H1 (cell line): ENCODE measurements around the gene CELF4. TPM values are rescaled to one million over a fixed set of nuclear protein-coding genes. Genes with fewer than 3 reads are reported as not detected.

Experiments used
- CTCF ChIA-PET: fragments of 300-600 bp; sonication (Branson Sonifier 250); formaldehyde crosslinking; loops from one replicate; lab custom pipeline; 2021; ENCODE audit not compliant: partially characterized antibody; lab: Charles Lee
- POLR2A ChIA-PET: fragments of 300-600 bp; sonication (Branson Sonifier 250); formaldehyde crosslinking; loops from one replicate; lab custom pipeline; 2021; ENCODE audit warnings: inconsistent platforms; ENCODE audit not compliant: partially characterized antibody; lab: Charles Lee
- DNase-seq, 2 experiments: peaks; one replicate each; pipeline versions ENCODE4 v3.0.0 to v3.0.0-alpha.2; 2010 to 2022; ENCODE audit warnings: low spot score in 2 of 2, low read depth in 1 of 2, mixed read lengths in 1 of 2
- FAIRE-seq: peaks from 2 replicates; lab custom pipeline; 2011; peaks lifted over from hg19 to GRCh38; lab: Jason Lieb, UNC
- H2AFZ ChIP-seq: 2 replicates; pipeline ENCODE4 v1.8.1; 2012; ENCODE audit warnings: low read length, inconsistent platforms
- H2AK5ac ChIP-seq: 2 replicates; pipeline ENCODE4 v1.6.1; 2013; ENCODE audit warnings: low read depth, low read length
- H2BK120ac ChIP-seq: replicated peaks from 2 replicates; pipeline ENCODE3; 2013; ENCODE audit warnings: low read depth, low read length, inconsistent platforms
- H2BK12ac ChIP-seq: 2 replicates; pipeline ENCODE4 v1.6.1; 2013; ENCODE audit warnings: low read depth, low read length
- H2BK15ac ChIP-seq: 2 replicates; pipeline ENCODE4 v1.6.1; 2013; ENCODE audit warnings: low read length
- H2BK20ac ChIP-seq: 2 replicates; pipeline ENCODE4 v1.6.1; 2013; ENCODE audit warnings: low read length
- H2BK5ac ChIP-seq: 2 replicates; pipeline ENCODE4 v1.6.1; 2013; ENCODE audit warnings: low read depth, low read length
- H3K14ac ChIP-seq: 2 replicates; pipeline ENCODE4 v1.6.1; 2013; ENCODE audit warnings: inconsistent platforms; ENCODE audit not compliant: insufficient read length
- H3K18ac ChIP-seq: 2 replicates; pipeline ENCODE4 v1.6.1; 2013; ENCODE audit warnings: low read length; ENCODE audit errors: extremely low read depth
- H3K23ac ChIP-seq: 2 replicates; pipeline ENCODE4 v1.6.1; 2013; ENCODE audit warnings: inconsistent platforms; ENCODE audit not compliant: insufficient read length
- H3K23me2 ChIP-seq: 2 replicates; pipeline ENCODE4 v1.6.1; 2013; ENCODE audit warnings: low read depth, low read length
- H3K27ac ChIP-seq: 2 replicates; pipeline ENCODE4 v1.6.1; 2011; ENCODE audit warnings: low read depth, low read length, inconsistent platforms
- H3K27me3 ChIP-seq, 4 experiments: replicated peaks in 1 of 4; 1 replicate in 1 of 4; 2 replicates in 3 of 4; pipeline versions ENCODE4 v1.6.1 to v1.8.1; 2011 to 2013; ENCODE audit warnings: low read length in 3 of 4, mild to moderate bottlenecking in 3 of 4, inconsistent platforms in 2 of 4, mixed read lengths in 2 of 4, moderate library complexity in 1 of 4; ENCODE audit not compliant: control insufficient read depth in 3 of 4, insufficient read depth in 3 of 4; ENCODE audit errors: extremely low read depth in 1 of 4
- H3K36me3 ChIP-seq, 4 experiments: 2 replicates each; pipeline versions ENCODE4 v1.6.1 to v1.8.1; 2011 to 2013; ENCODE audit warnings: mild to moderate bottlenecking in 4 of 4, low read length in 3 of 4, moderate library complexity in 2 of 4, control low read depth in 1 of 4, inconsistent platforms in 1 of 4; ENCODE audit not compliant: insufficient read depth in 4 of 4, control insufficient read depth in 2 of 4
- H3K4ac ChIP-seq: replicated peaks from 2 replicates; pipeline ENCODE3; 2013; ENCODE audit warnings: low read length, low read depth, mixed read lengths, inconsistent platforms; ENCODE audit not compliant: insufficient read length
- H3K4me1 ChIP-seq, 4 experiments: replicated peaks in 1 of 4; 1 replicate in 1 of 4; 2 replicates in 3 of 4; pipeline versions ENCODE4 v1.6.1 to v1.8.1; 2011 to 2013; ENCODE audit warnings: low read length in 3 of 4, inconsistent platforms in 2 of 4, mixed read lengths in 1 of 4; ENCODE audit not compliant: insufficient read depth in 4 of 4, control insufficient read depth in 3 of 4
- H3K4me2 ChIP-seq, 2 experiments: 2 replicates each; pipeline versions ENCODE4 v1.6.1 to v1.8.1; 2011 to 2013; ENCODE audit warnings: low read depth in 2 of 2, low read length in 2 of 2, control low read depth in 1 of 2, inconsistent platforms in 1 of 2, mild to moderate bottlenecking in 1 of 2; ENCODE audit not compliant: insufficient read depth in 1 of 2
- H3K4me3 ChIP-seq, 4 experiments: fragments of 200-600, 300-600 bp in 1 of 4; sonication (generic), shearing (Covaris generic), sonication (Bioruptor Twin) in 1 of 4; 2 replicates each; pipeline versions ENCODE4 v1.5.1 to v1.8.1; 2011 to 2016; ENCODE audit warnings: low read length in 4 of 4, low read depth in 3 of 4, control low read depth in 2 of 4, inconsistent platforms in 2 of 4, mild to moderate bottlenecking in 2 of 4, mixed read lengths in 1 of 4, moderate library complexity in 1 of 4; ENCODE audit not compliant: insufficient read depth in 2 of 4; ENCODE audit errors: extremely low read depth in 1 of 4
- H3K56ac ChIP-seq: replicated peaks from 2 replicates; pipeline ENCODE3; 2013; ENCODE audit warnings: low read depth, mild to moderate bottlenecking, mixed read lengths, low read length, inconsistent platforms; ENCODE audit not compliant: insufficient read length
- H3K79me1 ChIP-seq: 2 replicates; pipeline ENCODE4 v1.6.1; 2013; ENCODE audit warnings: low read depth, low read length, control low read depth
- H3K79me2 ChIP-seq, 2 experiments: 2 replicates each; pipeline versions ENCODE4 v1.6.1 to v1.8.1; 2012 to 2013; ENCODE audit warnings: low read length in 2 of 2, mild to moderate bottlenecking in 2 of 2, inconsistent platforms in 1 of 2; ENCODE audit not compliant: insufficient read depth in 2 of 2, control insufficient read depth in 1 of 2
- H3K9ac ChIP-seq, 4 experiments: replicated peaks in 1 of 4; 1 replicate in 1 of 4; 2 replicates in 3 of 4; pipeline versions ENCODE4 v1.6.1 to v1.8.1; 2011 to 2013; ENCODE audit warnings: low read depth in 3 of 4, low read length in 3 of 4, control low read depth in 2 of 4, mild to moderate bottlenecking in 2 of 4, moderate library complexity in 2 of 4, inconsistent platforms in 1 of 4; ENCODE audit errors: extremely low read depth in 1 of 4
- H3K9me3 ChIP-seq, 2 experiments: 2 replicates each; pipeline versions ENCODE4 v1.6.1 to v1.8.1; 2012 to 2013; ENCODE audit warnings: mild to moderate bottlenecking in 2 of 2, moderate library complexity in 2 of 2, control low read depth in 1 of 2, inconsistent platforms in 1 of 2, low read depth in 1 of 2, low read length in 1 of 2, mixed read lengths in 1 of 2; ENCODE audit not compliant: insufficient read depth in 2 of 2
- H4K20me1 ChIP-seq, 2 experiments: replicated peaks in 1 of 2; 2 replicates each; pipeline versions ENCODE3 to v1.8.1; 2011 to 2013; ENCODE audit warnings: inconsistent platforms in 2 of 2, low read length in 2 of 2, mild to moderate bottlenecking in 1 of 2; ENCODE audit not compliant: insufficient read depth in 2 of 2, control insufficient read depth in 1 of 2
- H4K5ac ChIP-seq: 2 replicates; pipeline ENCODE4 v1.6.1; 2013; ENCODE audit warnings: low read length, low read depth, mixed read lengths, inconsistent platforms; ENCODE audit not compliant: insufficient read length
- H4K8ac ChIP-seq: 2 replicates; pipeline ENCODE4 v1.8.0; 2013; ENCODE audit warnings: mild to moderate bottlenecking, moderate library complexity, low read length, inconsistent platforms; ENCODE audit not compliant: insufficient read depth; ENCODE audit errors: extremely low read depth
- H4K91ac ChIP-seq: replicated peaks from 2 replicates; pipeline ENCODE3; 2013; ENCODE audit warnings: low read length, mixed read lengths, inconsistent platforms; ENCODE audit not compliant: insufficient read length
- BACH1 ChIP-seq: IDR thresholded peaks from 2 replicates; pipeline ENCODE4 v1.6.1; 2012; ENCODE audit warnings: low read length, improper control_type of control experiment
- BRCA1 ChIP-seq: IDR thresholded peaks from 2 replicates; pipeline ENCODE4 v1.6.1; 2012; ENCODE audit warnings: low read depth, low read length, improper control_type of control experiment
- CBX5 ChIP-seq: fragments of 300-800, 300-1000 bp; sonication (generic); IDR thresholded peaks from 2 replicates; pipeline ENCODE4 v1.7.1; 2016; ENCODE audit warnings: antibody characterized with exemption, low read length, low read depth
- CREB1 ChIP-seq: IDR thresholded peaks from 2 replicates; pipeline ENCODE4 v1.6.1; 2012; ENCODE audit warnings: inconsistent platforms
- E2F6 ChIP-seq: IDR thresholded peaks from 2 replicates; pipeline ENCODE4 v1.6.1; 2012; ENCODE audit warnings: inconsistent platforms
- EP300 ChIP-seq, 2 experiments: IDR thresholded peaks; 1 replicate in 1 of 2; 2 replicates in 1 of 2; pipeline ENCODE4 v1.6.1; 2011 to 2012; ENCODE audit warnings: low read depth in 2 of 2, low read length in 2 of 2, mild to moderate bottlenecking in 2 of 2, borderline replicate concordance in 1 of 2, inconsistent platforms in 1 of 2, moderate library complexity in 1 of 2
- GABPA ChIP-seq: IDR thresholded peaks from 2 replicates; pipeline ENCODE4 v1.6.1; 2011; ENCODE audit warnings: mild to moderate bottlenecking, low read length, moderate library complexity, borderline replicate concordance; ENCODE audit not compliant: insufficient read depth
- HDAC6 ChIP-seq: IDR thresholded peaks from one replicate; pipeline ENCODE4 v1.7.1; 2012; ENCODE audit warnings: low read depth, mild to moderate bottlenecking, inconsistent platforms, low read length, moderate library complexity
- POLR2AphosphoS5 ChIP-seq: IDR thresholded peaks from 2 replicates; pipeline ENCODE4 v1.6.1; 2011; ENCODE audit warnings: low read depth, low read length
- RFX5 ChIP-seq: IDR thresholded peaks from 2 replicates; pipeline ENCODE4 v1.6.1; 2011; ENCODE audit warnings: low read depth, low read length, improper control_type of control experiment, borderline replicate concordance
- SAP30 ChIP-seq: fragments of 300-600 bp; sonication (generic); IDR thresholded peaks from 2 replicates; pipeline ENCODE4 v1.7.1; 2012; ENCODE audit warnings: low read length, moderate library complexity, mild to moderate bottlenecking, inconsistent platforms; ENCODE audit not compliant: insufficient read depth, insufficient replicate concordance
- SUZ12 ChIP-seq: fragments of 200-600 bp; sonication (generic); IDR thresholded peaks from 2 replicates; pipeline ENCODE4 v1.6.1; 2012; ENCODE audit warnings: mild to moderate bottlenecking, inconsistent platforms, low read length, moderate library complexity, mixed read lengths
- TAF1 ChIP-seq: IDR thresholded peaks from 2 replicates; pipeline ENCODE4 v1.6.1; 2011; ENCODE audit warnings: mild to moderate bottlenecking, low read depth, low read length
- WGBS, 2 experiments: shearing (Covaris generic) in 1 of 2; methylation state at CpG; one replicate each; pipeline versions ENCODE4 v1.1.6 to v1.1.7; 2013 to 2015; ENCODE audit warnings: low lambda C conversion rate in 2 of 2, mixed read lengths in 2 of 2, inconsistent platforms in 1 of 2, low coverage in 1 of 2, missing lambda C conversion rate in 1 of 2; ENCODE audit not compliant: insufficient replicate concordance in 2 of 2, insufficient coverage in 1 of 2, insufficient read length in 1 of 2; ENCODE audit errors: extremely low coverage in 1 of 2, missing lambda C conversion rate in 1 of 2; 5-methylcytosine and 5-hydroxymethylcytosine counted together
- polyA plus RNA-seq, 7 experiments: library from polyadenylated mRNA; depleted of rRNA in 3 of 7; stranded (reverse) in 5 of 7; unstranded in 2 of 7; fragments of >200 nt in 5 of 7; fragments of 200-250 nt in 2 of 7; gene quantifications; 1 replicate in 5 of 7; 2 replicates in 1 of 7; 4 replicates in 1 of 7; pipeline versions ENCODE4 v1.2.1 to v1.2.3, GENCODE V29; 2011 to 2013; ENCODE audit warnings: missing spikeins in 2 of 7, mixed read lengths in 2 of 7
- total RNA-seq: library from RNA; stranded (reverse); fragmentation: NEBNext Ultra II Directional; extraction: Animal tissue kit (Norgen Biotek cat#: 25700); gene quantifications from 2 replicates; pipeline ENCODE4 v1.2.1, GENCODE V29; 2021

Gene CELF4
- total and polyA plus RNA-seq, 2 of the 8 experiments (the other 6 are each of a cell fraction or from before 2014, with no cell fraction given) = 1.6 to 3.4 TPM

- TF ChIP-seq EP300 (IDR thresholded peaks at IDR 0.05; ENCODE audit: borderline replicate concordance in 1 of 2, low read depth in 2 of 2, low read length in 2 of 2) (no peak), CBX5 (no peak), GABPA (no peak), BRCA1 (no peak), HDAC6 (no peak), CREB1 (no peak), POLR2AphosphoS5 (no peak), RFX5 (no peak), BACH1 (no peak), TAF1 (no peak), SUZ12 (no peak), E2F6 (no peak), SAP30 (no peak)
- CTCF ChIA-PET = interaction anchor here (0.6 to 5.6 kb wide), 14 partner anchors 10 to 711 kb away, joined by 3 to 34 read pairs (median 10); no protein-coding TSS in a partner anchor
- no peak for DNase-seq
Measured at GRCh38 chr18:37495354-37495753, 70.2 kb downstream of the CELF4 start.

More at GRCh38 chr18:37495354-37495753, 70.2 kb downstream of the CELF4 start:
- no peak overlapping the region for H2AK5ac ChIP-seq
- no peak overlapping the region for H4K91ac ChIP-seq
- H3K4me2 ChIP-seq = no peak overlapping the region
- H2BK120ac ChIP-seq = no peak overlapping the region
- 89% methylated on average over 2 of the region's 2 CpGs; no CpG with 5 or more reads in 1 of the 2 experiments for WGBS, 2 experiments
- 0 out of 2 replicates have a peak, but pooled peaks cover 2% of the 10 kb centered on the region for H3K23me2 ChIP-seq
- H3K4me3 ChIP-seq = no peak overlapping the region
- no peak overlapping the region for H3K4ac ChIP-seq
- no peaks in the 10 kb centered on the region for H3K79me1 ChIP-seq
- no peak overlapping the region for H4K5ac ChIP-seq
- H3K56ac ChIP-seq = no peak overlapping the region
- no peaks in the 10 kb centered on the region for H3K9me3 ChIP-seq
- H3K79me2 ChIP-seq = no peaks in the 10 kb centered on the region
- peaks cover 0 to 24% (median 6%) of the 10 kb centered on the region in 4 experiments; a peak in 4 of 7 replicates for H3K4me1 ChIP-seq
- no peaks in the 10 kb centered on the region; a peak in 3 of 7 replicates for H3K27me3 ChIP-seq
- no peak overlapping the region for H2BK20ac ChIP-seq
- FAIRE-seq = no peak
- no peak overlapping the region for H3K9ac ChIP-seq
- H2BK12ac ChIP-seq = peak overlapping the region; percentile 55; the same call in 1 of the 2 replicates
- no peak overlapping the region for H4K8ac ChIP-seq
- H2BK5ac ChIP-seq = no peak overlapping the region
- H3K18ac ChIP-seq = no peak overlapping the region
- H2BK15ac ChIP-seq = peak overlapping the region; percentile 72; the same call in 1 of the 2 replicates
- H3K23ac ChIP-seq = no peak overlapping the region
- H4K20me1 ChIP-seq = no peaks in the 10 kb centered on the region
- no peak overlapping the region for H3K27ac ChIP-seq
- H2AFZ ChIP-seq = no peak overlapping the region
- POLR2A ChIA-PET = interaction anchor here (1.1 to 1.2 kb wide), 3 partner anchors 8 to 50 kb away, joined by 3 read pairs; no protein-coding TSS in a partner anchor
- H3K36me3 ChIP-seq = no peaks in the 10 kb centered on the region; a peak in 2 of 8 replicates
- H3K14ac ChIP-seq = no peak overlapping the region
